HEK293 (cell line): Measurements from ENCODE around the gene LRCH1.

ENCODE experiments used
- SETDB1 ChIP-seq: IDR thresholded peaks from one replicate; pipeline ENCODE4 v1.6.1; 2017; ENCODE audit warnings: mild to moderate bottlenecking, low read length, moderate library complexity, mixed read lengths; ENCODE audit not compliant: insufficient read length
- YY1 ChIP-seq: fragments of 450-650 bp; formaldehyde crosslinking; IDR thresholded peaks from 2 replicates; pipeline ENCODE4 v1.5.1; 2018; ENCODE audit warnings: missing biosample characterization, missing genetic modification characterization
- ZBTB7A ChIP-seq: fragments of 450-650 bp; formaldehyde crosslinking; IDR thresholded peaks from 2 replicates; pipeline ENCODE4 v1.5.1; 2016; ENCODE audit warnings: low read depth, missing biosample characterization, missing genetic modification characterization
- ZNF175 ChIP-seq: fragments of 450-650 bp; formaldehyde crosslinking; IDR thresholded peaks from 2 replicates; pipeline ENCODE4 v1.5.1; 2016; ENCODE audit warnings: missing biosample characterization, missing genetic modification characterization
- ZNF223 ChIP-seq: fragments of 450-650 bp; formaldehyde crosslinking; IDR thresholded peaks from 2 replicates; pipeline ENCODE4 v1.5.1; 2016; ENCODE audit warnings: missing biosample characterization, missing genetic modification characterization
- ZNF24 ChIP-seq: fragments of 450-650 bp; formaldehyde crosslinking; IDR thresholded peaks from 2 replicates; pipeline ENCODE4 v1.5.1; 2016; ENCODE audit warnings: missing biosample characterization, missing genetic modification characterization
- ZNF274 ChIP-seq, 2 experiments: fragments of 200-500 bp in 1 of 2; fragments of 450-650 bp in 1 of 2; sonication (Bioruptor generic) in 1 of 2; formaldehyde crosslinking in 1 of 2; IDR thresholded peaks; 2 replicates each; pipeline versions ENCODE4 v1.5.1 to v1.6.1; 2014 to 2016; ENCODE audit warnings: borderline replicate concordance in 1 of 2, inconsistent platforms in 1 of 2, low read length in 1 of 2, missing biosample characterization in 1 of 2, missing genetic modification characterization in 1 of 2
- ZNF404 ChIP-seq: fragments of 450-650 bp; formaldehyde crosslinking; IDR thresholded peaks from 2 replicates; pipeline ENCODE4 v1.5.1; 2017; ENCODE audit warnings: missing biosample characterization, missing genetic modification characterization
- ZNF501 ChIP-seq: fragments of 450-650 bp; formaldehyde crosslinking; IDR thresholded peaks from 2 replicates; pipeline ENCODE4 v1.5.1; 2016; ENCODE audit warnings: missing biosample characterization, missing genetic modification characterization
- TF ChIP-seq, protein P1 (sequence below): fragments of 450-650 bp; formaldehyde crosslinking; IDR thresholded peaks from 2 replicates; pipeline ENCODE4 v1.5.1; 2016; ENCODE audit warnings: missing biosample characterization, missing genetic modification characterization
- TF ChIP-seq, protein P2 (sequence below): fragments of 450-650 bp; formaldehyde crosslinking; IDR thresholded peaks from 2 replicates; pipeline ENCODE4 v1.5.1; 2016; ENCODE audit warnings: missing biosample characterization, missing genetic modification characterization

DNA sequence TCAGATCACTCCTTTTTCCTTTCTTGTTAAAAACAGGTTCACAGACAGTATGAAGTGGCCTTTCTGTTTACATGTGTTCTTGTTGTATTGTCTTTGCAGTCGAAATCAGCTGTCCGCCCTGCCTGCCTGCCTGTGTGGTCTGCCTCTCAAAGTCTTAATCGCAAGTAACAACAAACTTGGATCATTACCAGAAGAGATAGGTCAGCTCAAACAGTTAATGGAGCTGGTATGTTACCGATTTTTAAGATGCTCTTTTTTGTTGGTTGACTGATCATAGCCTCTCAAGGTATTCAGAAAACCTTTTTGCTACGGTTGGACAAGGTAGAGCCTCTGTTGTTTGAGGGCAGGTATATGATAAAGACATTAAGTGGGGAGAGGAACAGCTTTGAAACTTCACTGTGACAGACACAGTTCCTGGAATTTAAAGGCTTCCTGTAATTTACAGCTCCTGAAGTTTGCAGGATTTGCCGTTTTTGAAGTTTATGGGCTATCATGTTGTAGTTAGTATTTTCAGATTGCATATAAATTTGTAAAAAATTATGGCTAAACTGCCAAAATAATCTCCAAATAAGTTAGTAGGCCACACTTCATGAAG lies 116.1 kb downstream of the LRCH1 start:
- TF ChIP-seq YY1 (tag by site-specific recombination) (no peak), ZNF501 (tag by site-specific recombination) (no peak), SETDB1 (no peak), ZNF223 (tag by site-specific recombination) (no peak), ZNF404 (tag by site-specific recombination) (no peak), ZNF24 (tag by site-specific recombination) (no peak), ZBTB7A (tag by site-specific recombination) (no peak), ZNF274 (IDR thresholded peaks at IDR 0.05; ENCODE audit: low read length) (no peak), ZNF274 (tag by site-specific recombination; IDR thresholded peaks at IDR 0.05; ENCODE audit: borderline replicate concordance) (no peak), ZNF175 (tag by site-specific recombination) (no peak)
- TF ChIP-seq, protein P1, sequence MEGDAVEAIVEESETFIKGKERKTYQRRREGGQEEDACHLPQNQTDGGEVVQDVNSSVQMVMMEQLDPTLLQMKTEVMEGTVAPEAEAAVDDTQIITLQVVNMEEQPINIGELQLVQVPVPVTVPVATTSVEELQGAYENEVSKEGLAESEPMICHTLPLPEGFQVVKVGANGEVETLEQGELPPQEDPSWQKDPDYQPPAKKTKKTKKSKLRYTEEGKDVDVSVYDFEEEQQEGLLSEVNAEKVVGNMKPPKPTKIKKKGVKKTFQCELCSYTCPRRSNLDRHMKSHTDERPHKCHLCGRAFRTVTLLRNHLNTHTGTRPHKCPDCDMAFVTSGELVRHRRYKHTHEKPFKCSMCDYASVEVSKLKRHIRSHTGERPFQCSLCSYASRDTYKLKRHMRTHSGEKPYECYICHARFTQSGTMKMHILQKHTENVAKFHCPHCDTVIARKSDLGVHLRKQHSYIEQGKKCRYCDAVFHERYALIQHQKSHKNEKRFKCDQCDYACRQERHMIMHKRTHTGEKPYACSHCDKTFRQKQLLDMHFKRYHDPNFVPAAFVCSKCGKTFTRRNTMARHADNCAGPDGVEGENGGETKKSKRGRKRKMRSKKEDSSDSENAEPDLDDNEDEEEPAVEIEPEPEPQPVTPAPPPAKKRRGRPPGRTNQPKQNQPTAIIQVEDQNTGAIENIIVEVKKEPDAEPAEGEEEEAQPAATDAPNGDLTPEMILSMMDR (tag by site-specific recombination) = no peak
- TF ChIP-seq, protein P2, sequence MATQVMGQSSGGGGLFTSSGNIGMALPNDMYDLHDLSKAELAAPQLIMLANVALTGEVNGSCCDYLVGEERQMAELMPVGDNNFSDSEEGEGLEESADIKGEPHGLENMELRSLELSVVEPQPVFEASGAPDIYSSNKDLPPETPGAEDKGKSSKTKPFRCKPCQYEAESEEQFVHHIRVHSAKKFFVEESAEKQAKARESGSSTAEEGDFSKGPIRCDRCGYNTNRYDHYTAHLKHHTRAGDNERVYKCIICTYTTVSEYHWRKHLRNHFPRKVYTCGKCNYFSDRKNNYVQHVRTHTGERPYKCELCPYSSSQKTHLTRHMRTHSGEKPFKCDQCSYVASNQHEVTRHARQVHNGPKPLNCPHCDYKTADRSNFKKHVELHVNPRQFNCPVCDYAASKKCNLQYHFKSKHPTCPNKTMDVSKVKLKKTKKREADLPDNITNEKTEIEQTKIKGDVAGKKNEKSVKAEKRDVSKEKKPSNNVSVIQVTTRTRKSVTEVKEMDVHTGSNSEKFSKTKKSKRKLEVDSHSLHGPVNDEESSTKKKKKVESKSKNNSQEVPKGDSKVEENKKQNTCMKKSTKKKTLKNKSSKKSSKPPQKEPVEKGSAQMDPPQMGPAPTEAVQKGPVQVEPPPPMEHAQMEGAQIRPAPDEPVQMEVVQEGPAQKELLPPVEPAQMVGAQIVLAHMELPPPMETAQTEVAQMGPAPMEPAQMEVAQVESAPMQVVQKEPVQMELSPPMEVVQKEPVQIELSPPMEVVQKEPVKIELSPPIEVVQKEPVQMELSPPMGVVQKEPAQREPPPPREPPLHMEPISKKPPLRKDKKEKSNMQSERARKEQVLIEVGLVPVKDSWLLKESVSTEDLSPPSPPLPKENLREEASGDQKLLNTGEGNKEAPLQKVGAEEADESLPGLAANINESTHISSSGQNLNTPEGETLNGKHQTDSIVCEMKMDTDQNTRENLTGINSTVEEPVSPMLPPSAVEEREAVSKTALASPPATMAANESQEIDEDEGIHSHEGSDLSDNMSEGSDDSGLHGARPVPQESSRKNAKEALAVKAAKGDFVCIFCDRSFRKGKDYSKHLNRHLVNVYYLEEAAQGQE (tag by site-specific recombination) = no peak
